HG02759 (cell line): ENCODE results near the gene PCNT.

Experiments
- ATAC-seq: cut with Tn5 transposase; IDR thresholded peaks from one replicate; pipeline ENCODE4 v1.9.1; 2021; ENCODE audit warnings: mild to moderate bottlenecking, moderate library complexity; ENCODE audit not compliant: unreplicated experiment

PCNT gene

GRCh38 chr21:46334351-46335140 lies 10.6 kb downstream of the PCNT start:
- no peak for ATAC-seq

- ATAC-seq = no peak
Measured at GRCh38 chr21:46336603-46337002, 12.6 kb downstream of the PCNT start.

GRCh38 chr21:46340998-46341397 lies 17.0 kb downstream of the PCNT start:
- ATAC-seq = no peak

DNA sequence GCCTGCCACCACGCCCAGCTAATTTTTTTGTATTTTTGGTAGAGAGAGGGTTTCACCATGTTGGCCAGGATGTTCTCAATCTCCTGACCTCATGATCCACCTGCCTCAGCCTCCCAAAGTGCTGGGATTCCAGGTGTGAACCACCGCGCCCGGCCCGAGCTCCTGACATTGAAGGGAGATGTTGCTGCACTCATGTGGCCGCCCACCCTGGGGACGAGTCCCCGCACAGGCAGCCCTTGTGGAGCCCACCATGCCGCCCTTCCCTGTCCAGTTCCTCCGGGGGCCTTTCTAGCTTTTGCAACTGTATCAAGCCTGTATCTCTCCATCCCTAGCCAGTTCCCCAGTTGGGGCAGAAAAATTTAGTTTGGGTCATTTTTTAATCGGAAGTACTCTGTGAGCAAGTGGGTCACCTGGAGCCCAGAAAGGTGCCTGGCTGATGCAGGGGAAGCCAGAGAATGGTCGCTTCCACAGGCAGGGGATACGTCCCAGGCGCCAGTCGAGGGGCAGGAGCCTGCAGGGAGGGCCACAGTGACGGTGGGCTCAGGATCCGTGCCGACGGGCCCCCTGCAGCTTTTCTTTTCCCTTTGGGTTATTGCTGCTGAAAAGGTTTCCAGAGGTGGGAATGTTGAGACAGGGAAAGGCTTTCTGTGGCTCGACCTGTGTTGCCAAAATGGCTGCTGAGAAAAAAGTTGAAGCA lies 20.4 kb downstream of the PCNT start:
- no peak for ATAC-seq

DNA sequence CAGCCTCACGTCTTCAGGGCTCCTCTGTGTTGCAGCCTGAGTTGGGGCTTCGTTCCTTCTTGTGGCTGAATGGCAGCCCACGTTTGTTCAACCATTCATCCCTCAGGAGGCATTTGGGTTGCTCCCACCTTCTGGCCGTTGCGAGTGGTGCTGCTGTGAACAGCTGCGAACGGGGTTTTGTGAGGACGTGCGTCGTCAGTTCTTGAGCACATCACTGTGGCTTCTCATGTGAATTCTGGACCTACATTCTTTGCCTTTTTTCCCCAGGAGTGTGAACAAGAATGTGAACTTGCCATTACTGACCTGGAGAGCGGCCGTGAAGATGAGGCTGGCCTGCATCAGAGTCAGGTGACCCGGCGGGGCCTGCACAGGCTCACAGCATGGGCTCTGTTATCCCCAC lies 21.9 kb downstream of the PCNT start:
- no peak for ATAC-seq

DNA sequence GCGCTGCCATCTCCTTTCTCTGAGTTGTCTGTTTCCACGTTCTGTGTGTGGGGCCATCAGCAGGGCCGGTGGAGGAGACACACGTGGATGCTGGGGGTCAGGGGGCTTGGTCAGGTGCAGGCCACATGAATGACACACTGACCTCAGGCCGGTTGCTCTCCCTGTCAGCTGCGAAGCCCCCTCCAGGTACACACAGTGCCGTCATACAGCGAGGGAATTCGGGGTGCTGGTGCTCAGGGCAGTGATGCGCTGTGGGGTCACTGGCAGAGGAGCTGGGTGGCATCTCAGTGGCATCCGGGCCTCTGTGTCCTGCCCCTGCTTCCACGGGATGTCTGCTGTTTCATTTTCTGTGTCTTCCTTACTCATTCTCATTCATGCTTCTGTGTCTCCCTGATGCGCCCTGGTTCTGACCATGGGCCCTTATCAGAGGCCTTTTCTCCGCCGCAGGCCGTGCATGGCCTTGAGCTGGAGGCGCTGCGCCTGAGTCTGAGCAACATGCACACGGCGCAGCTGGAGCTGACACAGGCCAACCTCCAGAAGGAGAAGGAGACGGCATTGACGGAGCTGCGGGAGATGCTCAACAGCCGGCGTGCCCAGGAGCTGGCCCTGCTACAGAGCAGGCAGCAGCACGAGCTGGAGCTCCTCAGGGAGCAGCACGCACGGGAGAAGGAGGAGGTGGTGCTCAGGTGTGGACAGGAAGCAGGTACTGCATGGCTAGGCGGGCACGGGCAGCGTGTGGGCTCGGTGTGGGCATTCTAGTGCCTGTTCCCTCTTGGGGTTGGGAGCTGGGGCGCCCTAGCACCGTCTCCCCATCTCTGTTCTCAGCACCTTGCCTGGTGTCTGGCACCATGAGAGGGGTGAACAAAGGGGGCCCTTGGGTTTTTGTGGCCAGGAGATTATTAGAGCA lies 22.6 kb downstream of the PCNT start:
- ATAC-seq = no peak

GRCh38 chr21:46347203-46347550 lies 23.2 kb downstream of the PCNT start:
- ATAC-seq = no peak

- no peak for ATAC-seq
Measured at GRCh38 chr21:46347791-46348381, 23.9 kb downstream of the PCNT start.

DNA sequence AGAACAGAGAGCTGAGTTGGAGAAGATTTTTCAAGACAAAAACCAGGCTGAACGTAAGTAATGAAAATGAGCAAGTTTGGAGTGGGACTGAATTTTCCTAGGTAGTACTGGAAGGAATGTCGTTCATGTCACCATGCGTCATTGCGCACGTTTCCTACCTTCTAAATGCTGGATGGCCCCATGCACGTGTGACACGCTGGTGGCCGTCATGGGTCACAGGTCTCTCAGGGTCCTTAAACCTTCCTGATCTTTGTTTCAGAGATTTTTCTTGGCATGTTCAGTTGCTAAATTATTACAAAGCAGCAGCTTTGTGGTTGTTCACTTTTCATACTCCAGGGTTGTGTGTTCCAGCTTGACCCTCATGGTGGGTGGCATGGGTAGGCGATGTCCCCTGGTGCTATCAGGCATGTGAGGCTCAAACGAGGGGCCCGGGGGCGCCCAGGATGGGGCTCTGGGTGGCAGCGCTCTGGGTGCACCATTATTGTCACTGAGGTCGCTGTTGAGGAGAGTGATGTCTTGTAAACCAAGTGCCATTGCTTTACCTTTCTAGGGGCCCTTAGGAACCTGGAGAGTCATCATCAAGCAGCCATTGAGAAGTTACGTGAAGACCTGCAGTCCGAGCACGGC lies 25.3 kb downstream of the PCNT start:
- ATAC-seq = no peak

- no peak for ATAC-seq
Measured at GRCh38 chr21:46350571-46350970, 26.6 kb downstream of the PCNT start.

DNA sequence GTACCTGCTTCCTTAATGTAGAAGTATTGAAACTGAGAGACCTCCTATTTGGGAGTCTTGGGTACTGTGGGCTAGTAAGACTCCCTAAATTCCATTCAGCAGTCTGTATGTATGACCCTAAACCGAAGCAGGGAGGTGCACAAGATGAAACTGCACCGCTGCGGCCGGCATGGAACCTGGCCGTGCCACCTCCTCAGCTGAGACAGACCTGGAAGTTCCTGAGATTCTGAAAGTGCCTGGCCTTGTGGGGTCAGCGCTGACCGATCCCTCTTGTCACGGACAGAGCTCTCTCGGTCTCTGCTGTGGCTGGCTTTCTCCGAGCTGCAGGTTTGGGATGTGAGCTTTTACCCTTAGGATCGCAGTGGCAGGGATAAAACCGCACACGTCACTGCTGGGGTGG lies 27.0 kb downstream of the PCNT start:
- no peak for ATAC-seq

GRCh38 chr21:46351476-46352163 lies 27.7 kb downstream of the PCNT start:
- ATAC-seq = no peak

- no peak for ATAC-seq
Measured at GRCh38 chr21:46352164-46352515, 28.2 kb downstream of the PCNT start.

GRCh38 chr21:46352913-46353312 lies 29.0 kb downstream of the PCNT start:
- no peak for ATAC-seq

DNA sequence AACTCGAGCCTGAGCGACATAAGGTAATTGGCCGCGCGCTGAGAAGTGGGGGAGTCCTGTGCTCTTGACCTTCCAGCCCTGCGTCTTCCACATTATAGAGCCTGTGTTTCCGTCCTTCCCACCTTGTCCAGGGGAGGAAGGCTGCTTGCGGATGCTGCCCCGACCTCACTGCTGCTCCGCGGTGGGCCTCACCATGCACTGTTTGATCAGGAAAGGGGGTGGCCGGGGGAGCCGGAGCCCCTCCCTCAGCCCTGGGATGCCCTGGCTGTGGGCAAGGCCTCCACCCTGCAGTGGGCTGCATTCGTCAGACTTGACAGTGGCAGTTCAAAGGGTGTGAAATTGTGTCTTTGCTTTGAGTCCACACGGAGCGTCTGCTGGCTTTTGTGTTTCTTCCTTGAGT lies 30.1 kb downstream of the PCNT start:
- no peak for ATAC-seq

- no peak for ATAC-seq
Measured at GRCh38 chr21:46354518-46354917, 30.6 kb downstream of the PCNT start.

- no peak for ATAC-seq
Measured at GRCh38 chr21:46355161-46356004, 31.4 kb downstream of the PCNT start.

DNA sequence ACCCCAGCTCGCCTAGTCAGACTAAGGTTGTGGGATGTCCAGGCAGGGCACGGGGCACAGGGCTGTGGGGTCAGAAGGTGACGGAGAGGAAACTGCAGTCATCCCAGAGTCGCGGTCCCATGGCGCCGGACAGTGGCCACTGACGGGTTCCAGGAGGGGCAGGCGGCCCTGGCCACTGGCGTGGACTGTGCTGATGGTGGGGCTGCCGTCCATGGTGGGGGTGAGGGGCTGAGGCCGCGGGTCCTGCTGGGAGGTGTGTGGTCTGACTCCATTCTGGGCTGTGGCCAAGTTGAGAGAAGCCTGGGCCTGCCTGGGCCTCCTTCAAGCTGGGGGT lies 32.0 kb downstream of the PCNT start:
- no peak for ATAC-seq

GRCh38 chr21:46356494-46357334 lies 32.8 kb downstream of the PCNT start:
- no peak for ATAC-seq
